GM12875 (cell line): ENCODE results near the gene TMC8.

ENCODE experiments used
- H3K4me3 ChIP-seq: one replicate; pipeline ENCODE4 v1.5.1; 2011; ENCODE audit warnings: low read depth, low read length, control low read depth
- TF ChIP-seq, protein P1 (sequence below): IDR thresholded peaks from 2 replicates; pipeline ENCODE4 v1.5.1; 2011; ENCODE audit warnings: low read depth, mild to moderate bottlenecking, control low read depth, inconsistent platforms, low read length, moderate library complexity, borderline replicate concordance; ENCODE audit not compliant: insufficient read depth

Gene TMC8

DNA sequence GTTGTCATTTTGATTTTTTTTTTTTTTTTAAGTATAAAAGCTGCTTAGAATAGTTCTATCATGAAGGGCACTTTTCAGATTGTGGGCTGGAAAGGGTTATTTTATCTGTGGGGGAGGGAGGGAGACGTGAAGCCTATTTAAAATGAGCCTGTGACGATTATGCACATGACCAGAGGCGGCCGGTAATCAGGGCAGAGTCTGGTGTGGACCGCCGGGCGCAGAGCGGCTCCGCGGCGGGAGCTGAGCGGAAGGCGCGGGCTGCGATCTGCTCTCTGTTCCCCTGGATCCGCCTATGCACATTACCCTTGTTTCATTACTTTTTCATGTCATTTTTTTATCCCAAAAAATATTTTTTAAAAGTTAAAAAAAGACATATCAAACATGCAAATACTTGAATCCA, 25.5 kb upstream of the TMC8 start:
- H3K4me3 ChIP-seq = no peak overlapping the region
- TF ChIP-seq, protein P1, sequence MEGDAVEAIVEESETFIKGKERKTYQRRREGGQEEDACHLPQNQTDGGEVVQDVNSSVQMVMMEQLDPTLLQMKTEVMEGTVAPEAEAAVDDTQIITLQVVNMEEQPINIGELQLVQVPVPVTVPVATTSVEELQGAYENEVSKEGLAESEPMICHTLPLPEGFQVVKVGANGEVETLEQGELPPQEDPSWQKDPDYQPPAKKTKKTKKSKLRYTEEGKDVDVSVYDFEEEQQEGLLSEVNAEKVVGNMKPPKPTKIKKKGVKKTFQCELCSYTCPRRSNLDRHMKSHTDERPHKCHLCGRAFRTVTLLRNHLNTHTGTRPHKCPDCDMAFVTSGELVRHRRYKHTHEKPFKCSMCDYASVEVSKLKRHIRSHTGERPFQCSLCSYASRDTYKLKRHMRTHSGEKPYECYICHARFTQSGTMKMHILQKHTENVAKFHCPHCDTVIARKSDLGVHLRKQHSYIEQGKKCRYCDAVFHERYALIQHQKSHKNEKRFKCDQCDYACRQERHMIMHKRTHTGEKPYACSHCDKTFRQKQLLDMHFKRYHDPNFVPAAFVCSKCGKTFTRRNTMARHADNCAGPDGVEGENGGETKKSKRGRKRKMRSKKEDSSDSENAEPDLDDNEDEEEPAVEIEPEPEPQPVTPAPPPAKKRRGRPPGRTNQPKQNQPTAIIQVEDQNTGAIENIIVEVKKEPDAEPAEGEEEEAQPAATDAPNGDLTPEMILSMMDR = no peak

DNA sequence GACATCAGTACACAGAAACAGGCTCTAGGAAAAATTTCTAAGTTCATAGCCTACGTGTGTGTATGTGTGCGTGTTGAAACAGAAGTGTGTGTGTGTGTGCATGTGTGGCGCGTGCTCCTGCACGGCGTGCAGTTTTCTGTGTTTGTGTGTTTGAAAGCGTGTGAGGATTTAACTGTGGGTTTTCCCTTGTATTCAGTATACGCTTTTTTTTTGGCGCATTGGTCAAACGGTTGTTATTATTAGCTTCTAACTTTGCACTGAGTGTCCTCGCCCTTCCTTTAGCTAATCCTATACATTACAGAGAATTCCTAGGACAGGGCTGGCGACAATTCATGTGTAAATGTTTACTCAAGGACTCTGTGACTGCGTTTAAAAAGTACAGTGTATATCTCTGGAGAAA, 25.0 kb upstream of the TMC8 start:
- H3K4me3 ChIP-seq = no peak overlapping the region
- TF ChIP-seq, protein P1 = no peak

DNA sequence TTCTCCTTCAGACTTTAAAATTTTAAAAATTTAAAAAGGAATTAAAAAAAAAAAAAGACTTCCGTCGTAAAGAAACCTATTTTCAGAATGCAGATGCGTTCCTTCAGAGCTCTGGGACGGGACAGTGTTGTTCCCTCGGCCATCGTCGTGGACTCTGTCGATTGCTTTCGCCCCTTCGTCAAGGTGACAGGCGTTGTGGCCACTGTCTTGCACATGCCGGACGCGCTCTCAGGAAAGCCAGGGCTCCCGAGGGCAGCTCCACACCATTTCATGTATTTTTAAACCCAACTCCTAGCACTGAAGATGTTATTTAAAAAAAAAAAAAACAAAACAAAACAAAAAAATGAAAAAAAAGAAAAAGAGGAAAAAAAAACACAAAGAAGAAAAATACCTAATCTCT, 24.4 kb upstream of the TMC8 start:
- TF ChIP-seq, protein P1 = no peak
- H3K4me3 ChIP-seq = no peak overlapping the region

DNA sequence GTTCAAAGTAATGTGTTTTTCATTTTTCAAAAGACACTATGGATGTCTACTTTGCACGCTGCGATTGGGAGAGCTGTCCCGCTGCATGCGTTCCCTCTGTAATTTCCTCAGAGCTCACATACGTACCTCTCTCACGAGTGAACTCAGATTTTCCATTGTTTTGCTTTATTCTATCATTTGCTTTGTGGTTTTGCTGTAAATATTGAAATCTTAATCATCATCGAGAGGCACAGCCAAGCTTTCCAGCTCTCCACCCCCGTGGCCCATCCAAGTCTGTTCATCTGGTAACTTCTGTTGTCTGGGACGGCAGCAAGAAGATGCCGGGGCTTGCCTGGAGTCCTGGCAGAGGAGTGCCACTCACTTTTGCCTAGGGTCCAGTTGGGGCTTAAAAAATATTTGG, 23.1 kb upstream of the TMC8 start:
- TF ChIP-seq, protein P1 = no peak
- H3K4me3 ChIP-seq = no peak overlapping the region

DNA sequence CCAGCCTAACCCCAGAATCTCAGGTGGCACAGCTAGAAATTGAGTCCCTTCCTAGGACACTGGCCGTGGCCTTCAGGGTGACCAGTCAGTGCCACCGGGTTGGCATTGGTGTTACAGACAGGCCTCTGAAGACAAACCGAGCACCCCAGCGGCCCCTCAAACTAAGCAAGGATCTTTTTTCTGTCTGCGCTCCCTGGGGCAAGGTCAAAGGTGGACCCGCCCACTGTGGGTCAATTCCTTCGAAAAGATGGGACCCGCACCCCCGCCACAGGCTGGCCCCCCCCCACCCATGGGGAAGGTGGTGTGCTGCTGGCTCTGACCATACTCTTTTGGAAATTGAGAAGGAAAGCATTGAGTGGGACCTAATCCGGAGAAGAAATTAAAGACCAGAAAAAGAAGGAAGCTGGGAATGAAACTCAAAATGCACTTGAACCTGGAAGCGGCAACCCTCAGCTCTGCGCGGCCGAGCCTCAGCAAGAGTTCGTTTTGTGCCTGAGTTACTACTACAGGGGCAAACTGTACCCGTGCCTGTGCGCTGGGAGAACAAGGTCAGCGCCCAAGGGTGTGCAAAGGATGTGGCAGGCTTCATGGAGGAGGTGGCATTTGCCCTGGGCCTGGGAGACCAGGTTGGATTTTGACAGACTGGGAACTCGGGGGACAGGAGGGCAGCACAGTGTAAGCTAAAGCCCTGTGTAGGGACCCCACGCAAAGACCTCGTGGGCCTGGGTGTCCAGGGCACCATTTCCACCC, 22.4 kb upstream of the TMC8 start:
- TF ChIP-seq, protein P1 = no peak
- H3K4me3 ChIP-seq = no peak overlapping the region

DNA sequence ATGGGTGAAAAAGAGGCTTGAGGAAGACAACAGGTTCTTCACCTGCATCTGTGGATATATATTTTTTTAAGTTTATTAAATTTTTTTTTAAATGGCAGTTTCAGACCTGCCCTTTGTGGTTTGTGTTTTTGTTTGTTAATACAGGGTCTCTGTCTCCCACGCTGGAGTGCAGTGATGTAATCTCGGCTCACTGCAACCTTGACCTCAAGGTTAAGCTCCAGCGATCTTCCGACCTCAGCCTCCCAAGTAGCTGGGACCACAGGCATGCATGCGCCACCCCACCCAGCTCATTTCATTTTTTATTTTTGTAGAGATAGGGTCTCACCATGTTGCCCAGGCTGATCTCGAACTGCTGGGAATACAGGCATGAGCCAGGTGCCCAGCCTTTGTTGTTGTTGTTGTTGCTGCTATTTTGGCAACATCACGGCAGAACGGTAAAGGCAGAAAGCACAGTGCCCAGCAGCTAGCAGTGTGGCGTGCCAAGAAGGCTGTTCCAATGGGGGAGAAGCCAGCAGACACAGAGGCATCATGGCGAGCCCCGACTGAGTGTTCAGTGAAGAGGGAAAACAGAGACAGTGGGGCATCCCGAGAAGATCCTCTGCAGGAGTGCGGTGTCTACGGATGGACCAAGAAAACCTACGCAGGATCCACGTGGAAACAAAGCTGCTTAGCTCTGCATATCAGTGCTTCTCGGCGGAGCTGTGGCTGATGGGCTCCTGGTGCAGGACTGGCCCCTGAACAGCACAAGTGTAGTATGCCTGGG, 21.7 kb upstream of the TMC8 start:
- H3K4me3 ChIP-seq = no peak overlapping the region
- TF ChIP-seq, protein P1 = no peak

DNA sequence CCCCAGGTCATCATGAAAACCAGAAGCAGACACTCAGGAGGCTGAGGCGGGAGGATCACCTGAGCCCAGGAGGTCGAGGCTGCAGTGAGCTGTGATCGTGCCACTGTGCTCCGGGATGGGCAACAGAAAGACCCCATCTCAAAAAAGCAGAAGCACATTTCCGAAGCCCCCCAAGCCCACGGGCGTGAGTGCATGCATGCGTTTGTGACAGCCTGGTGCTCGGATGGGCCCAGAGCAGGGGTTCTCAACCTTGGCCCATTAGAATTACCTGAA, 21.1 kb upstream of the TMC8 start:
- TF ChIP-seq, protein P1 = no peak
- no peak overlapping the region for H3K4me3 ChIP-seq
